Amniotic stem cell (primary cell): ENCODE results near the gene CC2D2B.
"Not testable (repeated sequence)": the region's sequence is repeated elsewhere in the genome, so short reads cannot be mapped to it uniquely, and the experiment has no call there.

Source experiments
- DNase-seq: peaks from one replicate; lab custom pipeline; 2025; lab: John Stamatoyannopoulos, UW

Gene CC2D2B

DNA sequence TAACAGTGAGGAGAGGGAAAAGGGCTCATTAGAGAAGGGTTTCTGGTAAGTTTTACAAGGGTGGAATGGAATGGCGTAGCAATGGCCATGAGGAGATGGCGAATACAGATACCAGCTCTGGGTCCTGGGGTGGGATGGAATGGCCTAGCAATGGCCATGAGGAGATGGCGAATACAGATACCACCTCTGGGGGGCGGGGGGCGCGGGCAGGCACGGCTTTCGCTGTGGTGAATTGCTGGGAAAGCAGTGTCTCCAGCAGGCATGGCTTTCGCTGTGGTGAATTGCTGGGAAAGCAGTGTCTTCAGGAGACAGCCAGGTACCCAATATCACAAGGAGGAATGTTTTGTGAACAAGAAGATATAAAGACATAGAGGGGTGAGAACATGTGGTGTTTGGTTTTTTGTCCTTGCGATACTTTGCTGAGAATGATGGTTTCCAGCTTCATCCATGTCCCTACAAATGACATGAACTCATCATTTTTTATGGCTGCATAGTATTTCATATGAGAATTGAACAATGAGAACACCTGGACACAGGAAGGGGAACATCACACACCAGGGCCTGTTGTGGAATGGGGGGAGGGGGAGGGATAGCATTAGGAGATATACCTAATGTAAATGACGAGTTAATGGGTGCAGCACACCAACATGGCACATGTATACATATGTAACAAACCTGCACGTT is 1.7 kb upstream of the CC2D2B start:
- not testable (repeated sequence) for DNase-seq

DNA sequence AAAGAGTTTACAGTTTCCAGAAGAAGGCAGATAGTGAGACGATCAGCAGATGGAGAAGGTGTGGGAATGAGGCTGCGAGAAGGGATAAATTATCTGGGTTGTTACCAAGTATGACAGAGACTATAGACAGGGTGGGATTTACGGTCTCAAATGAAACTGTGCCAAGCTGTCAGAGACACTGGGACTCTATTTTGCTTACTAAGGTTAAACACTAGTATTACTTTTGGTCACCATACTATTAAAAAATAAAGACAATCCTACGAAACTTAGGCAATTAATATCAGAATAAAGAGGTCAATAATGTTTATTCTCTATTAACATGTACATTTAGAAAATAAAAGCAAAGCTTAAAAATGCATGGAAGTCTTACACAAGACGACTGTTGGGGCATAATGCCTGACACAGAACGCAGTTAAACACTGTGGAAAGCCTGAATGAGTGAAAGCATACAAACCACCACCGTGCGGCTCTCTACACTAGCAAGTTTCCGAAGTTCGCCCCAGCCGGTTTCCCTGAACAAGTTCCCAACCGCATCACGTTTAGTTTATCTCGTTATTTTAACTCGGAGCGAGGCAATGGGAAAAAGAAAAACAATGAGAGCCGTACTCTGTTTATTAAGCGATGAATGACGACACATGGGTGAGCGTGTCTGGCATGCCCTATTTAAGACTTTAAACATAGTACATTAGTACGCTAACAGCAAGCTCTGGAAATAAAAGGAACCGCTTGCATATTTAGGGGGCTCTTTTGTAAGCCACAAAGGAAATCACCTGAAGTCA is 909 bp upstream of the CC2D2B start:
- DNase-seq: peak; percentile 24

DNA sequence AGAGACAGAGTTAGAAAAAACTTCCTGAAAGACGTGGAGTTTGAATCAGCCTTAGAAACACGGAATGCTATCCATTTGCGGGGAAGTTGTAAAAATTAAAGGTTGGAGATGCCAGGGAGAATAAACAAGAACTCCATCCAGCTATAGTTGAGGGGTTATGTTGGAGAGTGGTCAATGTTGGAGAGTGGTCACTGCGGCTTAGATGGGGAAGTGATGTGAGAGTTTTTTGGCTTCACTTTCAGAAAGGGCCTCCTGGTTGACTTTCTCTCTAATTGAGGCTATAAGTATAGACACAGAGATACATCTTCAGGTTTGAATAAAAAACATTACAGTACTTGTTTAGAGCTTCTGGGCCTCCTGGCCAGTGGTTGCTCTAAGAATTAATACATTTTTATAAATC is 675 bp downstream of the CC2D2B start:
- no peak for DNase-seq

DNA sequence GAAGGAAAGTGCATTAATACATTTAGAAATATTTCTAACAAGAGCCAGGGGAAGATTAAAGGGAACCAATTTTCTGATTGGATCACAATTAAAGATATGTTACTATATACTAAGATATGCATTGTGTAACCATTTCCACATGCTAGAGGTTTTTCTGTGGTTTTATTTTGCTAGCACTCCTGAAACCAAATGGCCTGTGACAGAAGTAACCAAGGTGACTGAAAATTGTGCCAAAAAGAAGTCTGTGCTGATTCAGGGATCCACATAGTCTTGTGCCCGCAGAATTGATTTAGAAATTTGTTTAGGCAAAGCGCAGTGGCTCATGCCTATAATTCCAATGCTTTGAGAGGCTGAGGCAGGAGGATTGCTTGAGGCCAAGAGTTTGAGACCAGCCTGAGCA is 1.8 kb downstream of the CC2D2B start:
- no peak for DNase-seq

DNA sequence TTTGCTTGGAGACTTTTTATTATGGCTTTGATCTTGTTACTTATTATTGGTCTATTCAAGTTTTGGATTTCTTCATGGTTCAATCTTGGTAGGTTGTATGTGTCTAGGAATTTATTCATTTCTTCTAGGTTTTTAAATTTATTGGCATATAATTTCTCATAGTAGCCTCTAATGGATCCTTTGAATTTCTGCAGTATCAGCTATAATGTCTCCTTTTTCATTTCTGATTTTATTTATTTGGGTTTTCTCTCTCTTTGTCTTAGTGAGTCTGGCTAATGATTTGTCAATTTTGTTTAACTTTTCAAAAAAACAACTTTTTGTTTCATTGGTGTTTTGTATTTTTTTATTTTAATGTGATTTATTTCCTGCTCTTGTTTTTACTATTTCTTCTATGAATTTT is 8.3 kb downstream of the CC2D2B start:
- not testable (repeated sequence) for DNase-seq

DNA sequence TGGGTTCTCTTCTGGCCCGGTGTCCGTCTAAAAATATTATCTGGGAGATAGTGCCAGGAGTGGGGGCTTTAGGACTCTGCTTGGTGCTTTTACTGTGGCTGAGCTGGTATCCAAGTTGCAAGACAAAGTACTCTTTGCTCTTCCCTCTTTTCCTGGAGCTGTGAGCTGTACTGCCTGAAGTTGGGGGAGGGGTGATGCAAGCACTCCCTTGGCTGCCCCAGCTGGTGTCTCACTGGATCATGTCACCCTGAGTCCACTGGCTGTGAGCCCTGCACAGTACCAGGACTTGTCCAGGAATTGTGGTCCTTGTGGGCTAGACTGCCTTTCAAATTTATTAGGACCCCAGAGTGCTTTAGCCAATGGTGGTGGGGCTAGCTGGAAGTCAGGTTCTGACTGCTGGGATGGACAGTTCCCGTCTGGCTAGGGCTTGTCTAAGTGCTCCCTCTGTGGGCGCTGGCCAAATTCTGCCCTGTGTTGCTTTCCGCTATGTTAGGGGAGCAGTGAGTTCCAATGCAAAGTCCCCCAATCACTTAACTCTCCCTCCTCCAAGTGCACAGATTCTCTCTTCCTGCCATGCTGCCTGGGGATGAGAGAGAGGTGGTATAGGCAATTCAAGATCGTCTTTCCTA is 13.1 kb downstream of the CC2D2B start:
- no peak for DNase-seq

DNA sequence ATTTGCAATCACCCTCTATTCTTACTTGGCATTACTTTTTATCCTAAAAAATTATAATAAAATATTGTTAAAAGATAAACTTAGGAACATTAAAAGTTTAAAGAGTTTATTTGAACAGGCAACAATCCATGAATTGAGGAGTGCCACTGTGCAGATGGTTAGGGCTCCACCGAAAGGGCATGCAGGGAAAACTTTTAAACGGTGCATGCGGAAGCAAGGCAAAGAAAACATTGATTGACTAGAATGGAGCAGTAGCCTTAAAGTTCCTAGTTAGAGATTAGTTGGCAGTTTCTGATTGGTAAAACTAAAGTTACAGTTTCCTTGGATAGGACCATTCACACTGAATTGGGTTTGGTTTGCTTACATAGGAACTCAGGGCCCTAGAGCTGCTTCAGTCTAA is 17.3 kb downstream of the CC2D2B start:
- no peak for DNase-seq

DNA sequence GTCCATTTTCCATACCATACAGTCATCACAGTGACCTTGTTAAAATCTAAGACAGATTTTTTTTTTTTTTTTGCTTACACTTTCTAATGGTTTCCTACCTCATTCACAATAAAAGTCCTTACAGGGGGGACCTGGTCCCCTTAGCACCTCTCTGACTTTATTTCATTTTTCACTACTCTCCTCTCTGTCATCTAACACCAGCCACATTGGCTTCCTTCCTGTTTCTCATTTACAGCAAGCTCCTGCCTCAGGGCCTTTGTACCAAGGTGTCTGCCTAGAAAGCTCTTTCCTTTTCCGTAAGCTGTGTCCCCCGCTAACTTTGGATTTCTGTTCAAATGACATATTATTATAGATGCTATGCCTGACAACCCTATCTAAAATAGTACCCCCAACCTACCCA is 27.7 kb downstream of the CC2D2B start:
- DNase-seq: no peak

DNA sequence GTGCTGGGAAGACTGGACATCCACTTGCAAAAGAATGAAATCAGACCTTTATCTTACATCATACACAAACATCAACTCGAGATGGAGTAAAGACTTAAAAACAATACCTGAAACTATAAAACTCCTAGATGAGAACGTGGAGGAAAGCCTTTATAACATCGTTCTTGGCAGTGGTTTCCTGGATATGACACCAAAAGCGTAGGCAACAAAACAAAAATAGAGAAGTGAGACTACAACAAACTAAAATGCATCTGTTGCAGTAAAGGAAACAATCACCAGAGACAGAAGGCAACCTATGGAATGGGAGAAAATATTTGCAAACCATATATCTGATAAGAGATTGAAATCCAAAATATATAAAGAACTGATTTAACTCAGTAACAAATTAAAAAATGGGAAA is 33.3 kb downstream of the CC2D2B start:
- DNase-seq: no peak

DNA sequence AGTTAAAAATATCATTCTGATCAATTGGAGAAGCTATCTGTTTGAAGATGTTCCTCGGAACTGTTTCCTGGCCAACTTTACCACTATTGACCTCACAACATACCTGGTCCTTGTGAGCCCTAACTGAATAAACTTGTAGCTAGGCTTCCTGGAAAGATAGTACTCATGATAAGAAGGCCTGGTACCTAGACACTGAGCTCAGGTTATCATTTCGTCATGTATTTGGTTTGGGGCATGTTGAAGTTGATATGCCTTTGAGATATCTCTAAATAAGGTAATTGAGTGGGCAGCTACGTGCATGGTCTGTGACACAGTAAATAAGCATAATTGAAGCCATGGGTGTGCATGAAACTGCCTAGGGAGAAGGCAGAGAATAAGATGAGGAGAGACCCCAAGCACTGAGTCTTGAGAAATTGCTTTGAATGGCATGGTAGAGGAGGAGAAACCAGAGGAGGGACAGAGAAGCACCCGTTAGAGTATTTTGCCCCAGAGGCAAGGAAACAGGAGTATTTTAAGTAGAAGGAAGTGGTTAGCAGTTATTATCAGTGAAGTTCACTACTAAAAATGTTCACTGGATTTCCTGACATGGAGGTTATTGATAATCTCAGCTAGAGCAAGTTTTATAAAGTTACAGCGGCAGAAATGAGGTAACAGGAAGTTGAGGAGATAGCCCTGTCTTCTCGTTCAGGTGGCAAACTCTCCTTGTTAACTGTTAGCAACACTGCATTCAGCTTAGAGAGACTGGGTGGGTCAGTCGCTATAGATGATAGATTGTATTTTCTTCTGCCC is 55.6 kb downstream of the CC2D2B start:
- no peak for DNase-seq

DNA sequence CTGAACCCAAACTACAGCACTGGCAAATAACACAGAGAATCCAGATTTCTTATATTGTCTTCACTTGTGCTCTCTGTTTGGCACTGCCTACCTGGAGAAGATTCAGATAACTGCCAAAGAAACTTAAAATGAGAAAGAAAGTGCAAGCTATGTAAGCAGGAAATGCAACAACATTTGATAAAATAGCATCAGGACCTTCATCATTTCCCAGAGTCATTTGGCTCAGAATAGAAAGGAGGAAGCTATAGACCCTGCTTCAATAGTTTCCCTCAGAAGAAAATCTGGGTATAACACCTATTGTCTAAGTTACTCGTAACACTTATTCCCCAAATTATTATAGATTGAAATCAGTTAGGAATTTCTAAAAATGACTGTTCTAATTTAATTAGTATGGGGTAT is 56.2 kb downstream of the CC2D2B start:
- no peak for DNase-seq

DNA sequence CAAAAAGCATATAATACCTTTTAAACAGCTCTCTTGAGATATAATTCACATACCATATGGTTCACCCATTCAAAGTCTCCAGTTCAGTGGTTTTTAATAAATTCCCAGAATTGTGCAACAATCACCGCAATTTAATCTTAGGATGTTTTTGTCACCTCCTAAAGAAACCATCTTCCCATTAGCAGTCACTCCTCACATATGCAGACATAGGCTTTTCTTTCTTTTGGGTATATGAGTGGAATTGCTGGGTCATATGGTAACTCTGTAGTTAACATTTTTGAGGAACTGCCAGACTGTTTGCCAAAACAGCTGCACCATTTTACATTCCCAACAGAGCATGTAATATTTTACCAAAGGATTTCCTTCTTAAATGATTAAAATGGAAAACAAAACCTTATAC is 57.0 kb downstream of the CC2D2B start:
- DNase-seq: no peak

DNA sequence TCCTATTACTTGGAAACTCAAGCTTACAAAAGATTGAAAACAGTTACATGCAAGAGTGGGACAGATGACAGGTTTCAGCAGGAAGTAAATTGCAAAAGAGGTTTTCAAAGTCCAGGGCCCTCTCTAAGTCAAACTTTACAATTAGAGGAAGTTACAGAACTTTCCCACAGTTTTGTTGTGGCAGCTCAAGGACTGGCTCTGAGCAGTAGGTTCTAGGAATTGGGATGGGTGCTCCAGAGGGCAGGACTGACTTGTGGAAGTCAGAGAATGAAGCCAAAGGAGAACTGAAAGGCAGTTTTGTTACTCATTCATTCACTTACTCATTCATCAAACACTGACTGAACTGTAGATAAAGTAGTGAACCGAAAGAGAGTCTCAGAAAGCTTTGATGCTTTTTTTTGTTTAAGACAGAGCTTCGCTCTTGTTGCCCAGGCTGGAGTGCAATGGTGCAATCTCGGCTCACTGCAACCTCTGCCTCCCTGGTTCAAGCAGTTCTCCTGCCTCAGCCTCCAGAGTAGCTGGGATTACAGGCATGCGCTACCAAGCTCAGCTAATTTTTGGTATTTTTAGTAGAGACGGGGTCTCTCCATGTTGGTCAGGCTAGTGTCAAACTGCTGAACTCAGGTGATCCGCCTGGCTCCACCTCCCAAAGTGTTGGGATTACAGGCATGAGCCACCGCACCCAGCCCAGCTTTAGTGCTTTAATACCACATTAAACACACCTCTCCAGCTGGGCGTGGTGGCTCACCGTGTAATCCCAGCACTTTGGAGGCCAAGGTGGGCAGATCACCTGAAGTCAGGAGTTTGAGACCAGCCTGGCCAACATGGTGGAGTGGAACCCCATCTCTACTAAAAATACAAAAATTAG is 68.8 kb downstream of the CC2D2B start:
- no peak for DNase-seq

DNA sequence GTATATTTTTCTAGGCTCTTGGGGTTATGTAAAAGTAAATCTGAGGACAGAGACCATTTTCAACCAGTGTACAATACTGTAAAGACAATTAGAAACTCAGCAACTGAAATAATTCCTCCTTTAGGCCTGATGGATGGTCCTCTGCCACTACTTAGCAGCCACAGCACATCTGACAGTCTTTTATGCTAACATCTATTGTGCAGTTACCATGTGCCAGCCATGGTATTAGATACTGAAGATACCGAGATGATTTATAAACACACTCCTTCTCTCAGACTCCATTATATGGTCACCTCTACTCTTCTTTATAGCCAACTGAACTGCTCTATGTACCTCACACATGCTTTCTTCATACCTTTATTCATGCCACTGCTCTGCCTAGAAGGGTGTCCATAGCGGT is 74.4 kb downstream of the CC2D2B start:
- no peak for DNase-seq

DNA sequence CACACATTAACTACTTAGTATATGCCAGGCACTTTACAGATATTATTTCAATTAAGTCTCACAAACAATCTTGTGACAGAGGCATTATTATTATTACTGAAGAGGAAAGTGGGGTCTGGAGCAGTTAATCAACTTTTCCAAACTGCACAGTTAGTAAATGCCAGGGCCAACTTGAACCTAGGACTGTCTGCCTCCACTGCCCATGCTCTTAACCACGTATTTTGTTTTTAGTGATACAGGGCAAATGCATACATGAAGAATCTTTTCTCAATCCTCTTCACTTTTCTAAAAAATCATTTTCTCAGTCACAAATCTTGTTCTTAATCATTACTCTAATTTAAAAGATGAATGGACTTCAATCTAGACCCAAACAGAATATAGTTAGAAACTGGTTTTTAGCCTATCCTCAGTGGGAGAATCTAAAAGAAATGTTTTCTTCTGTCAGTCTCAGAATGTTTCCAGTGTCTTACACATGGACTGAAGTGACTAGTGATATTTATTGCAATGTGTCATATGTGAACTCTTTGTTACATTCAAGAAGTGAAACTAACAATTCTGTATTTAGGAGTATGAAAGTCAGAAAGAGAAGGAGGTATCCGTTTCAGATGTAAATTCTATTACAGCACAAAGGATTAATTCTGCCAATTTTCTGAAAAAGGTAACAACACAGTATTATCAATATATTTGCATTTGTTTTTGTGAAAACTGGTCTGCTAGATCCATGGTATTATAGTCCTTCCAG is 80.1 kb downstream of the CC2D2B start:
- no peak for DNase-seq

DNA sequence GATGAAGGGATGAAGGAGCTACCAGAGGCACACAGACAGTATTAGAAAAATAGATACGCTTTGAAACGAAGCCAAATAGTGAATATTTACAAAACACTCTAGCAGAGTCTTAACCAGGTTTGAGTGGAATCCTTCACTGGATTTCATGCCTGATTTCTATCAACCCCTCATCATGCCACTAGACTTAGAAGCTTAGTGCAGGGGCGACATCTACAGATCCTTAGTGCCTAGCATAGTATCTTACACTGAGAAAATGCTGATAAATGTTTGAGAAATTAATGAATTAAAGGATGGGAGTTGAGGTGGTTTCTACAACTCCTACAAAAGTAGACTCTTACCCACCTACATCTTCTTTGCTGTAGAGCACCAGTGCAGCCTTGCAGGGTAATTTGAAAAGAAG is 80.9 kb downstream of the CC2D2B start:
- DNase-seq: no peak

DNA sequence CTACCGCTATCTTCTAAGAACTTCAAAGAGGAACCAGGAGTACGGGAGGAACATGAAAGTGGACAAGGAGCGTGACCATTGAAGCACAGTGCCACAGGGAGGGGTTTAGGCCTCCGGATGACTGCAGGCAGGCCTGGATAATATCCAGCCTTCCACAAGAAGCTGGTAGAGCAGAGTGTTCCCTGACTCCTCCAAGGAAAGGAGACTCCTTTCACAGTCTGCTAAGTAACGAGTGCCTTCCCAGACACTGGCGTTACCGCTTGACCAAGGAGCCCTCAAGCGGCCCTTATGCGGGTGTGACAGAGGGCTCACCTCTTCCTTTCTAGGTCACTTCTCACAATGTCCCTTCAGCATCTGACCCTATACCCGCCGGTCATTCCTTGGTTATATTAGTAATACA is 86.6 kb downstream of the CC2D2B start:
- DNase-seq: not testable (repeated sequence)

DNA sequence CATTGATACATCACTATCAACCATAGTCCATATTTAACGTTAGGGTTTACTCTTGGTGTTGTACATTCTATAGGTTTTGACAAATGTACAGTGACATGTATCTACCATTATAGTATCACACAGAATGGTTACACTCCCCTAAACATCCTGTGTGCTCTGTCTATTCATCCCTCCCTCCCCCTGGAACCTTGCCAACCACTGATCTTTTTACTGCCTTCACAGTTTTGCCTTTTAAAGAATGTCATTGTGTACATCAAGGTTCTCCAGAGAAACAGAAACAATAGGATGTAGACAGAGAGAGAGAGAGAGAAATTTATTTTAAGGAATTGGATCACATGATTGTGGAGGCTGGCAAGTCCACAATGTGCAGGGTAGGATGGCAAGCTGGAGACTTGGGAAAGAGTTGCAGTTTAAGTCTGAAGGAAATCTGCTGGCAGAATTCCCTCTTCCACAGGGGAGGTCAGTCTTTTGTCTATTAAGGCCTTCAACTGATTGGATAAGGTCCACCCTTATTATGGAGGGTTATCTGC is 90.5 kb downstream of the CC2D2B start:
- DNase-seq: no peak

DNA sequence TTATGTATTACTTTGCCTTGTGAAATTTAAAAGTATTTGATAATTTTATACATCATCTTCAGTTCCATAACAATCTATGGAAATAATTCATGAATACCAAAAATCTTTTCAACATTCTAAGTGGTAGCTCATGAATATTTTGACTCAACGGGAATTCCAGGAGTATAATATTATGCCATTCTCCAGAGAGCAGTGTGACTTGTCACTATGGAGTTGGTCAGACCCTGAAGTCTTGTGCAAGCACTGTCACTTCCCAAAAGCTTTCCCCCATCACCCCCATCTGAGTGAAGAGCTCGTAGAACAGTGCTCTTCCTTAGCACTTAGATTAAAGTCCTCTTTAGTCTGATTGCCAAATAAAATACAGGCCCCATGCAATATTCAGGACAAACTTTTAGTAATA is 106.2 kb downstream of the CC2D2B start:
- DNase-seq: no peak

DNA sequence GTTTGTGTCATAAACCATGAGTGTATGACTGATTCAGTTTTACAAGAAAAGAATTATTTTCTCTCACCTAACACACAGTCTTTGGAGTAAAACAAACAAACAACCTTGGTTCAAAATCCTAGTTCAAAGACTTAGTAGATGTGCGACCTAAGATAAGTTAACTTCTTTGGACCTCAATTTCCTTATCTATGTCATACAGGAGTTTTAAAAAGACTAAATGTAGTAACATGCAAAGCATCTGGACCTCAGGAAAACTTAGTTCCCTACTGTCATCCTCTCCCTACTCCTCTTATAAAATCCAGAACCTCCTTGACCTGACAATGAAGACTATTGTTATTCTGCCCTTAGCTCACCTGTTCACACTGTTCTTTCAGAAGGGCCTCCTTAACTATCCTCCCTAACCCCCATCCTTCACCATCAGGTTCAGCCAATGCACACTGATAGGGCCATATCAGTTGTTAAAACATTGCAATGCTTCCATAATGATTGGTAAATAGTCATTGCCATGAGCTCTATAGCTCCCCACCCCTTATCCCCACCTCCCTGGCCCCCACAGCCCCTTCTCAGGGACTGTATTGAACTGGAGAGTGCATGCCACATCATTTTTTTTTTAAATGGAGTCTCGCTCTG is 106.8 kb downstream of the CC2D2B start:
- DNase-seq: no peak
